Cardiac muscle cell (in vitro differentiated cells and primary cell): Measurements from ENCODE around the gene ATP11B. TPM values are rescaled to one million over a fixed set of nuclear protein-coding genes. Genes with fewer than 3 reads are reported as not detected.

Experiments
- DNase-seq, 2 donors: peaks; one replicate each; pipeline versions ENCODE4 v3.0.0 to v3.0.0-alpha.2; 2010 to 2017; ENCODE audit warnings: low read depth in 1 of 2, low spot score in 1 of 2
- H3K27ac ChIP-seq: fragments of 200-600 bp; sonication (generic); 2 replicates; pipeline ENCODE4 v1.5.1; 2016
- H3K27me3 ChIP-seq: fragments of 200-600 bp; sonication (generic); 2 replicates; pipeline ENCODE4 v1.6.0; 2016; ENCODE audit warnings: control low read depth
- H3K36me3 ChIP-seq: fragments of 200-600 bp; sonication (generic); 2 replicates; pipeline ENCODE4 v1.5.1; 2016; ENCODE audit warnings: control low read depth
- H3K4me1 ChIP-seq: fragments of 200-600 bp; sonication (generic); 2 replicates; pipeline ENCODE4 v1.8.1; 2017; ENCODE audit warnings: low read depth, mild to moderate bottlenecking, mixed run types
- H3K4me3 ChIP-seq: fragments of 200-600 bp; sonication (generic); 2 replicates; pipeline ENCODE4 v1.5.1; 2016; ENCODE audit warnings: mild to moderate bottlenecking
- H3K9me3 ChIP-seq: fragments of 200-600 bp; sonication (generic); 2 replicates; pipeline ENCODE4 v1.5.1; 2017; ENCODE audit warnings: low read depth, mild to moderate bottlenecking, control low read depth
- polyA plus RNA-seq: library from polyadenylated mRNA; unstranded; fragments of >200 nt; fragmentation: Nextera tagmentation; extraction: Ambion mirVana; gene quantifications from 2 replicates; pipeline ENCODE4 v1.2.1, GENCODE V29; 2016
- total RNA-seq: library from RNA; depleted of rRNA; stranded (reverse); fragments of >200 nt; gene quantifications from 2 replicates; pipeline ENCODE4 v1.2.3, GENCODE V29; 2016
- TF ChIP-seq, protein P1 (sequence below): IDR thresholded peaks from 2 replicates; pipeline ENCODE4 v1.5.1; 2012; ENCODE audit warnings: low read depth, mild to moderate bottlenecking, low read length

ATP11B gene
- total and polyA plus RNA-seq, 2 experiments from 2014 or later, result 11.9 to 79.0 TPM

DNA sequence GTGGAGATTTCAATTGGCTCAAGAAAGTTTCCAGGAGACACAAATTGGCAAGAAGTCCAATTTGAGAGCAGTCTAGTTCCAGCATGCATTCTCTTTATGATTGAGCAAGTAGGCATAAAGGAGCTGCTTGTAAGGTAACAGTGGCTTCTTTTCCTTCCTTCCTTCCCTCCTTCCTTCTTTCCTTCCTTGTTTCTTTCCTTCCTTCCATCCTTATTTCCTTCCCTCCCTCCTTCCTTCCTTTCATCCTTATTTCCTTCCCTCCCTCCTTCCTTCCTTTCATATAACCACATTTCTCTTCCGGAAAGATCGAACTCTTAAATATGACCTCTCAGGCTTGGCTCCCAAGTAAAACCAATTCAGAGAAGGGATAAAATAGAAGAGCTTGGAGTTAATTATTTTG lies 29.4 kb upstream of the ATP11B start:
- Histone ChIP-seq H3K9me3 (no peaks in the 10 kb centered on the region), H3K4me1 (peaks cover 5% of the 10 kb centered on the region), H3K27me3 (no peaks in the 10 kb centered on the region), H3K36me3 (no peaks in the 10 kb centered on the region), H3K4me3 (no peak overlapping the region), H3K27ac (no peak overlapping the region)
- TF ChIP-seq, protein P1, sequence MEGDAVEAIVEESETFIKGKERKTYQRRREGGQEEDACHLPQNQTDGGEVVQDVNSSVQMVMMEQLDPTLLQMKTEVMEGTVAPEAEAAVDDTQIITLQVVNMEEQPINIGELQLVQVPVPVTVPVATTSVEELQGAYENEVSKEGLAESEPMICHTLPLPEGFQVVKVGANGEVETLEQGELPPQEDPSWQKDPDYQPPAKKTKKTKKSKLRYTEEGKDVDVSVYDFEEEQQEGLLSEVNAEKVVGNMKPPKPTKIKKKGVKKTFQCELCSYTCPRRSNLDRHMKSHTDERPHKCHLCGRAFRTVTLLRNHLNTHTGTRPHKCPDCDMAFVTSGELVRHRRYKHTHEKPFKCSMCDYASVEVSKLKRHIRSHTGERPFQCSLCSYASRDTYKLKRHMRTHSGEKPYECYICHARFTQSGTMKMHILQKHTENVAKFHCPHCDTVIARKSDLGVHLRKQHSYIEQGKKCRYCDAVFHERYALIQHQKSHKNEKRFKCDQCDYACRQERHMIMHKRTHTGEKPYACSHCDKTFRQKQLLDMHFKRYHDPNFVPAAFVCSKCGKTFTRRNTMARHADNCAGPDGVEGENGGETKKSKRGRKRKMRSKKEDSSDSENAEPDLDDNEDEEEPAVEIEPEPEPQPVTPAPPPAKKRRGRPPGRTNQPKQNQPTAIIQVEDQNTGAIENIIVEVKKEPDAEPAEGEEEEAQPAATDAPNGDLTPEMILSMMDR, result no peak
- no peak for DNase-seq

DNA sequence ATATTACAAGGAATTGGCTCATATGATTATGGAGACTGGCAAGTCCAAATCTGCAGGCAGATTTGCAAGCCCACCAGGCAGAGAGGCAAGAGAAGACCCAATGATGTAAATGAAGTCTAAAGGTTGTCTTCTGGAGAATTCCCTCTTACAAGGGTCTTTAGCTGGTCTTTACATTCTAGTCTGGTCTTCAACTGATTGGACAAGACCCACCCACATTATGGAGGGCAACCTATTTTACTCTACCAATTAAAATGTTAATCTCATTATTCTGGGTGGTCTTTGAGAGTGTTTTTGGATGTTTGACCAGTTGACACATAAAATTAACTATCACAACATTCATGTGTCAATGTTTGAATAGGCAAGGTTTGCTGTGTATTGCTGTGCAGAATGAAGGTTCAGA lies 28.0 kb upstream of the ATP11B start:
- H3K27me3 ChIP-seq, result no peaks in the 10 kb centered on the region
- TF ChIP-seq, protein P1, result no peak
- no peaks in the 10 kb centered on the region for H3K9me3 ChIP-seq
- DNase-seq, result no peak
- no peak overlapping the region for H3K4me3 ChIP-seq
- no peaks in the 10 kb centered on the region for H3K36me3 ChIP-seq
- no peak overlapping the region for H3K27ac ChIP-seq
- H3K4me1 ChIP-seq, result peaks cover 5% of the 10 kb centered on the region

DNA sequence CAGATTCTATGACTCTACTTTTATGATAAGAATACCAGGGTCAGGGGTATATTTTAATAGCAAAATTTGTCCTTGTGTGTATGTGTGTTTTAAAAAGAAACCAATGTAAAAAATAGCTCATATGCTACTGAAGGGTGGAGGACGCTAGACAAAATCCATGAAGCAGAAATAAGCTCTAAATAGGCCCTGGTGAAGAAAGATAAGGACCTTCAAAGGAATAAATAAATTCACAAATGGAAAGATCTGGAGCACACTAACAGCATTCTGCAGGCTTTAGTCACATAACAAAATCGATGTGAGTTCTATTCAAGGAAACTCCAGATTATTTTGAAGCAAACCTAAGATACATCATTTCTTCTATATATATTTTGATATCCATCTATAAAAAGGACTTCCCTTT lies 27.2 kb upstream of the ATP11B start:
- TF ChIP-seq, protein P1, result no peak
- no peak for DNase-seq
- no peaks in the 10 kb centered on the region for H3K27me3 ChIP-seq
- H3K9me3 ChIP-seq, result no peaks in the 10 kb centered on the region
- no peak overlapping the region for H3K27ac ChIP-seq
- H3K4me1 ChIP-seq, result peaks cover under 1% of the 10 kb centered on the region
- H3K4me3 ChIP-seq, result no peak overlapping the region
- no peaks in the 10 kb centered on the region for H3K36me3 ChIP-seq

DNA sequence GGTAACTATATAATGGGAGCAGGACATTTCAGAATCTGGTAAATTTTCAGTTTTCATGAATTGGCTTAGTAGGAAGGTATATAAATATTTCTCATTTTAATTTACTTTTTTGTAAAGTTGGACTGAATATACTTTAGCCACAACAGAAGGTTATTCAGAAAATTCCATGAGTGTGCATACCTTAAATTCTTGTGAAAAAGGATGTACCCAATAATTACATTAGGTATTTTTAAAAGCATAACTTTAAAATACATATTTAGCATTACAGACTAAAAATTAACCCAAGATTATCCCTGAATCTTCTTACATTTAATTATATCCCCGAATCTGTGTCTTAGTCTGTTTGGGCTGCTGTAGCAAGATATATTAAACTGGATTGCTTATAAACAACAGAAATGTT lies 24.9 kb upstream of the ATP11B start:
- Histone ChIP-seq H3K27ac (no peak overlapping the region), H3K4me1 (no peaks in the 10 kb centered on the region), H3K9me3 (no peaks in the 10 kb centered on the region), H3K36me3 (no peaks in the 10 kb centered on the region), H3K4me3 (no peak overlapping the region), H3K27me3 (no peaks in the 10 kb centered on the region)
- TF ChIP-seq, protein P1, result no peak
- DNase-seq, result no peak

DNA sequence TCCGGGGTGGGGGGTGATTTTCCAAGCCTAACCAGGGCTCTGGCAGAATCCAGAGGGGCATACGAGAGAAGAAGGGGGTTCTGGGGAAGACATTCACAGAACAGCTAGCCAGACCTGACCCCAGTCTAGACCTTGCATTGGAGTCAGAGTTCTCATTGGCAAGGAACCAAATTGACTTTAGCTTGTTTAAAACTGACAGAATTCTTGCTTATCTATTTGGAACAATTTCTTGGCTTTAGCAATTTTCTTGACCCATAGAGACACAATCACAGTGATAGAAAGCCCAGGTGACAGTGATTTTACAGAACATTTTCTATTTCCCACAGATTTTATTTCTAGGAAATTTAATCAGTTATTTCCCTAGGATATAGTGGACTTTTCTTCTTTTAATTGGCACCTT lies 23.6 kb upstream of the ATP11B start:
- no peak overlapping the region for H3K4me3 ChIP-seq
- H3K27ac ChIP-seq, result no peak overlapping the region
- peak in 1 of 2 donors; percentile 6 for DNase-seq
- no peaks in the 10 kb centered on the region for H3K36me3 ChIP-seq
- H3K4me1 ChIP-seq, result no peaks in the 10 kb centered on the region
- TF ChIP-seq, protein P1, result no peak
- no peaks in the 10 kb centered on the region for H3K27me3 ChIP-seq
- H3K9me3 ChIP-seq, result no peaks in the 10 kb centered on the region

DNA sequence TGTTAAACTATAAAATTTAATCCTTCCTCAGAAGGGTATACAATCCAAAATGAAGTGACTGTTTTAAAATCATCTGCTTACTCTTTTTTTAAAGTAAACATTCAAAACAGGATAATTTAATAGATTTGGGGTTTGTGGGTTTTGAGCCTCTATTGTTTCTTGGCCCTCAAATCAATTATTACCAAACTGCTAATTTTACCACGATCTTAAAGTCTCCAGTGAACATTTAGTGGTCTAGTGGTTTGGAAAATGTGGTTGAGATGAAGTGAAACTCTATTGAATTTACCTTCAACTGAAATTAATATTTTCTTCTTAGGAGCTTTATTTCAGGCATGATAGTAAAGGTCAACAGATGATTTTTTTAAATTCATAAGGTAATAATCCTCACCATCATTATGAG lies 11.2 kb upstream of the ATP11B start:
- H3K27me3 ChIP-seq, result no peaks in the 10 kb centered on the region
- H3K4me1 ChIP-seq, result no peaks in the 10 kb centered on the region
- H3K4me3 ChIP-seq, result no peak overlapping the region
- H3K9me3 ChIP-seq, result no peaks in the 10 kb centered on the region
- no peaks in the 10 kb centered on the region for H3K36me3 ChIP-seq
- H3K27ac ChIP-seq, result no peak overlapping the region
- TF ChIP-seq, protein P1, result no peak
- no peak for DNase-seq
